ENCODE results near the gene BMS1. TPM values are rescaled to one million over a fixed set of nuclear protein-coding genes. Genes with fewer than 3 reads are reported as not detected.
"Not testable (repeated sequence)": the region's sequence is repeated elsewhere in the genome, so short reads cannot be mapped to it uniquely, and the experiment has no call there.

The BMS1 gene
- total and polyA plus RNA-seq, 10 of the 15 experiments (the other 5 are each of a cell fraction or from before 2014, with no cell fraction given) = 7.6 to 33.6 (median 21.0) TPM

GRCh38 chr10:42859256-42859655 is 76.7 kb downstream of the BMS1 start:
- WGBS (ENCODE audit: insufficient coverage, insufficient replicate concordance, low lambda C conversion rate, missing lambda C conversion rate) = 45% methylated on average over 14 of the region's 15 CpGs
- Histone ChIP-seq H3K79me2 (ENCODE audit: control insufficient read depth, insufficient read depth, low read length) (no peaks in the 10 kb centered on the region), H3K27ac (ENCODE audit: control insufficient read depth, insufficient read depth) (no peak overlapping the region), H3K36me3 (ENCODE audit: control insufficient read depth in 2 of 2, insufficient read depth in 2 of 2, low read length in 1 of 2) (no peaks in the 10 kb centered on the region), H3K4me2 (ENCODE audit: control insufficient read depth, insufficient read depth) (no peak overlapping the region), H3K4me1 (ENCODE audit: control insufficient read depth, insufficient read depth, low read length) (no peaks in the 10 kb centered on the region), H4K20me1 (ENCODE audit: control insufficient read depth, insufficient read depth) (no peaks in the 10 kb centered on the region), H3K9ac (ENCODE audit: control insufficient read depth, insufficient read depth, low read length) (no peak overlapping the region), H2AFZ (ENCODE audit: control insufficient read depth, low read depth, low read length) (no peak overlapping the region), H3K9me3 (replicated peaks; ENCODE audit: control insufficient read depth, insufficient read depth, low read length) (no peaks in the 10 kb centered on the region), H3K27me3 (replicated peaks in 1 of 2; ENCODE audit: control insufficient read depth in 2 of 2, insufficient read depth in 2 of 2, low read length in 1 of 2) (no peaks in the 10 kb centered on the region; a peak in 1 of 4 replicates), H3K4me3 (no peak overlapping the region)
- POLR2A ChIA-PET = no interaction called here
- intact Hi-C loops (cut with micrococcal nuclease; ENCODE audit: unreplicated experiment) (no loop called here), in situ Hi-C loops (cut with MboI) (no loop called here)
- no TSS peak for BruUV-seq (replicated peaks)
- SMC1A ChIA-PET (ENCODE audit: uncharacterized antibody, unreplicated experiment) = no interaction called here
- DNase-seq (ENCODE audit: low read depth, low spot score) = no peak
- TF ChIP-seq SREBF1 (IDR thresholded peaks at IDR 0.05; ENCODE audit: low read length) = no peak
- no peak for TF ChIP-seq RB1 (IDR thresholded peaks at IDR 0.05; ENCODE audit: borderline replicate concordance)
- no peak for TF ChIP-seq CHD4 (IDR thresholded peaks at IDR 0.05)
- TF ChIP-seq CHD2 (IDR thresholded peaks at IDR 0.05; ENCODE audit: borderline replicate concordance, low read depth, low read length) = no peak
- TF ChIP-seq, protein P1, sequence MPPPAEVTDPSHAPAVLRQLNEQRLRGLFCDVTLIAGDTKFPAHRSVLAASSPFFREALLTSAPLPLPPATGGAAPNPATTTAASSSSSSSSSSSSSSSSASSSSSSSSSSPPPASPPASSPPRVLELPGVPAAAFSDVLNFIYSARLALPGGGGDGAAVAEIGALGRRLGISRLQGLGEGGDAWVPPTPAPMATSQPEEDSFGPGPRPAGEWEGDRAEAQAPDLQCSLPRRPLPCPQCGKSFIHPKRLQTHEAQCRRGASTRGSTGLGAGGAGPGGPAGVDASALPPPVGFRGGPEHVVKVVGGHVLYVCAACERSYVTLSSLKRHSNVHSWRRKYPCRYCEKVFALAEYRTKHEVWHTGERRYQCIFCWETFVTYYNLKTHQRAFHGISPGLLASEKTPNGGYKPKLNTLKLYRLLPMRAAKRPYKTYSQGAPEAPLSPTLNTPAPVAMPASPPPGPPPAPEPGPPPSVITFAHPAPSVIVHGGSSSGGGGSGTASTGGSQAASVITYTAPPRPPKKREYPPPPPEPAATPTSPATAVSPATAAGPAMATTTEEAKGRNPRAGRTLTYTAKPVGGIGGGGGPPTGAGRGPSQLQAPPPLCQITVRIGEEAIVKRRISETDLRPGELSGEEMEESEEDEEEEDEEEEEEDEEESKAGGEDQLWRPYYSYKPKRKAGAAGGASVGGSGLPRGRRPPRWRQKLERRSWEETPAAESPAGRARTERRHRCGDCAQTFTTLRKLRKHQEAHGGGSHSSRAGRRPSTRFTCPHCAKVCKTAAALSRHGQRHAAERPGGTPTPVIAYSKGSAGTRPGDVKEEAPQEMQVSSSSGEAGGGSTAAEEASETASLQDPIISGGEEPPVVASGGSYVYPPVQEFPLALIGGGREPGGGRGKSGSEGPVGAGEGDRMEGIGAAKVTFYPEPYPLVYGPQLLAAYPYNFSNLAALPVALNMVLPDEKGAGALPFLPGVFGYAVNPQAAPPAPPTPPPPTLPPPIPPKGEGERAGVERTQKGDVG (CRISPR knock-in tag; IDR thresholded peaks at IDR 0.05) = no peak
- no peak for TF ChIP-seq SP1 (IDR thresholded peaks at IDR 0.05; ENCODE audit: low read depth, low read length)
- TF ChIP-seq NR2C2 (IDR thresholded peaks at IDR 0.05; ENCODE audit: borderline replicate concordance, control insufficient read depth, insufficient read length, low read depth) = no peak
- TF ChIP-seq, protein P2, sequence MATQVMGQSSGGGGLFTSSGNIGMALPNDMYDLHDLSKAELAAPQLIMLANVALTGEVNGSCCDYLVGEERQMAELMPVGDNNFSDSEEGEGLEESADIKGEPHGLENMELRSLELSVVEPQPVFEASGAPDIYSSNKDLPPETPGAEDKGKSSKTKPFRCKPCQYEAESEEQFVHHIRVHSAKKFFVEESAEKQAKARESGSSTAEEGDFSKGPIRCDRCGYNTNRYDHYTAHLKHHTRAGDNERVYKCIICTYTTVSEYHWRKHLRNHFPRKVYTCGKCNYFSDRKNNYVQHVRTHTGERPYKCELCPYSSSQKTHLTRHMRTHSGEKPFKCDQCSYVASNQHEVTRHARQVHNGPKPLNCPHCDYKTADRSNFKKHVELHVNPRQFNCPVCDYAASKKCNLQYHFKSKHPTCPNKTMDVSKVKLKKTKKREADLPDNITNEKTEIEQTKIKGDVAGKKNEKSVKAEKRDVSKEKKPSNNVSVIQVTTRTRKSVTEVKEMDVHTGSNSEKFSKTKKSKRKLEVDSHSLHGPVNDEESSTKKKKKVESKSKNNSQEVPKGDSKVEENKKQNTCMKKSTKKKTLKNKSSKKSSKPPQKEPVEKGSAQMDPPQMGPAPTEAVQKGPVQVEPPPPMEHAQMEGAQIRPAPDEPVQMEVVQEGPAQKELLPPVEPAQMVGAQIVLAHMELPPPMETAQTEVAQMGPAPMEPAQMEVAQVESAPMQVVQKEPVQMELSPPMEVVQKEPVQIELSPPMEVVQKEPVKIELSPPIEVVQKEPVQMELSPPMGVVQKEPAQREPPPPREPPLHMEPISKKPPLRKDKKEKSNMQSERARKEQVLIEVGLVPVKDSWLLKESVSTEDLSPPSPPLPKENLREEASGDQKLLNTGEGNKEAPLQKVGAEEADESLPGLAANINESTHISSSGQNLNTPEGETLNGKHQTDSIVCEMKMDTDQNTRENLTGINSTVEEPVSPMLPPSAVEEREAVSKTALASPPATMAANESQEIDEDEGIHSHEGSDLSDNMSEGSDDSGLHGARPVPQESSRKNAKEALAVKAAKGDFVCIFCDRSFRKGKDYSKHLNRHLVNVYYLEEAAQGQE (IDR thresholded peaks at IDR 0.05; ENCODE audit: low read depth, low read length) = no peak
- no peak for TF ChIP-seq RCOR1 (conservative IDR thresholded peaks at IDR 0.05; ENCODE audit: low read depth, low read length)
- TF ChIP-seq ETV6 (conservative IDR thresholded peaks at IDR 0.05 in 1 of 2, IDR thresholded peaks at IDR 0.05 in 1 of 2; ENCODE audit: borderline replicate concordance in 1 of 2, low read depth in 1 of 2) = no peak
- FAIRE-seq = no peak
- ATAC-seq = no peak
- RAD21 ChIA-PET (ENCODE audit: unreplicated experiment) = no interaction called here
- CTCF ChIA-PET = no interaction called here

- H3K4me2 ChIP-seq (ENCODE audit: control insufficient read depth, insufficient read depth); H3K9ac ChIP-seq (ENCODE audit: control insufficient read depth, insufficient read depth, low read length); H3K9me3 ChIP-seq (replicated peaks; ENCODE audit: control insufficient read depth, insufficient read depth, low read length); intact Hi-C loops (cut with micrococcal nuclease; ENCODE audit: unreplicated experiment); H3K4me3 ChIP-seq; H3K27ac ChIP-seq (ENCODE audit: control insufficient read depth, insufficient read depth); CTCF ChIA-PET; H3K79me2 ChIP-seq (ENCODE audit: control insufficient read depth, insufficient read depth, low read length); H3K27me3 ChIP-seq (replicated peaks in 1 of 2; ENCODE audit: control insufficient read depth in 2 of 2, insufficient read depth in 2 of 2, low read length in 1 of 2); DNase-seq (ENCODE audit: low read depth, low spot score); BruUV-seq (replicated peaks); ATAC-seq; SMC1A ChIA-PET (ENCODE audit: uncharacterized antibody, unreplicated experiment); H3K4me1 ChIP-seq (ENCODE audit: control insufficient read depth, insufficient read depth, low read length); H4K20me1 ChIP-seq (ENCODE audit: control insufficient read depth, insufficient read depth); H3K36me3 ChIP-seq (ENCODE audit: control insufficient read depth in 2 of 2, insufficient read depth in 2 of 2, low read length in 1 of 2); FAIRE-seq; POLR2A ChIA-PET; H2AFZ ChIP-seq (ENCODE audit: control insufficient read depth, low read depth, low read length); RAD21 ChIA-PET (ENCODE audit: unreplicated experiment): not testable (repeated sequence)
- in situ Hi-C loops (cut with MboI) = loop anchor here (10.0 kb wide), 1 partner anchor 605 kb away; no protein-coding TSS in a partner anchor
- 70% methylated on average over 11 of the region's 11 CpGs for WGBS (ENCODE audit: insufficient coverage, insufficient replicate concordance, low lambda C conversion rate, missing lambda C conversion rate)
Measured at GRCh38 chr10:42860016-42860415, 77.4 kb downstream of the BMS1 start.
